Thyroid gland (tissue), 4 donors: ENCODE results near the gene PHKA1. TPM values are rescaled to one million over a fixed set of nuclear protein-coding genes. Genes with fewer than 3 reads are reported as not detected.
A peak's percentile ranks its signal among the peaks of the same experiment; 100 is the strongest.

Experiments
- DNase-seq, 2 donors: peaks; one replicate each; pipeline ENCODE4 v3.0.0-alpha.2; 2019
- H3K27ac ChIP-seq, 3 donors: fragments of 200-600 bp; sonication (generic); 1 replicate in 2 of 3; 2 replicates in 1 of 3; pipeline ENCODE4 v1.5.1; 2016 to 2019; ENCODE audit warnings: mild to moderate bottlenecking in 1 of 3, moderate library complexity in 1 of 3
- H3K27me3 ChIP-seq: fragments of 200-600 bp; sonication (generic); one replicate; pipeline ENCODE4 v1.5.1; 2019
- H3K36me3 ChIP-seq, 2 donors: fragments of 200-600 bp; sonication (generic); one replicate each; pipeline ENCODE4 v1.5.1; 2016 to 2019
- H3K4me1 ChIP-seq, 2 donors: fragments of 200-600 bp; sonication (generic); one replicate each; pipeline ENCODE4 v1.5.1; 2017 to 2019
- H3K4me3 ChIP-seq, 3 donors: fragments of 200-600 bp; sonication (generic); replicated peaks in 1 of 3; 1 replicate in 2 of 3; 2 replicates in 1 of 3; pipeline ENCODE4 v1.5.1; 2016; ENCODE audit warnings: mild to moderate bottlenecking in 1 of 3
- H3K9me3 ChIP-seq: fragments of 200-600 bp; sonication (generic); one replicate; pipeline ENCODE4 v1.5.1; 2017
- CTCF ChIP-seq, 6 experiments: fragments of 200-600 bp in 3 of 6; fragments of 450-650 bp in 3 of 6; sonication (generic) in 3 of 6; IDR thresholded peaks; one replicate each; pipeline ENCODE4 v1.5.1; 2016 to 2019; ENCODE audit warnings: antibody characterized with exemption in 6 of 6, mild to moderate bottlenecking in 2 of 6, inconsistent platforms in 1 of 6, moderate library complexity in 1 of 6
- POLR2A ChIP-seq, 2 donors: fragments of 450-650 bp; IDR thresholded peaks; one replicate each; pipeline ENCODE4 v1.6.1; 2017; ENCODE audit warnings: antibody characterized with exemption in 2 of 2, mild to moderate bottlenecking in 2 of 2, moderate library complexity in 1 of 2
- WGBS, 2 donors: methylation state at CpG; one replicate each; pipeline ENCODE4 v1.1.5; 2017; 5-methylcytosine and 5-hydroxymethylcytosine counted together
- intact Hi-C: fragments of 100-400 bp; cut with DNase I; formaldehyde crosslinking; loops from one replicate; pipeline ENCODE4 v1.15.1; 2023
- total RNA-seq, 4 donors: library from RNA; depleted of rRNA; stranded (reverse); fragments of >200 nt; gene quantifications; one replicate each; pipeline ENCODE4 v1.2.3, GENCODE V29; 2016

Gene PHKA1
- total RNA-seq, 4 donors from 2014 or later, result 12.4 to 16.1 (median 14.4) TPM

DNA sequence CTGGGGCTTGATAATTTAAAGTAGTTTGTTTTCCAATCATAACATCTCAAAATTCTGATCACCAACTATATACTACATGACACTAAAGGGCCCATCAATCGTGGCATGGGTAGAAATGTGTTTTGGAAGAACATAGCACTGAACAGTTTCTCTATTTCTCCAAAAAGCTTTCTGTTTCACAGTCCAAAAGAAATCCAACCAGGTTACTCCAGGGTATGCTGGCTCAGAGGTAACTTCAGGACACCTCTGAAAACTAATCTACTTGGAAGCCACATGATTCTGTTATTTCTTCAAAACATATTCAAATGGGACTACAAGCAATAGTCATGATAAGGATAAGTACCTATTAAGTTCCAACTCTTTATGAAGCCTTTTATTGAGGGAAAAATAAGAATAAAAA lies 8.3 kb downstream of the PHKA1 start:
- intact Hi-C loops, result no loop called here
- Histone ChIP-seq H3K36me3 (no peaks in the 10 kb centered on the region), H3K27ac (peak overlapping the region; percentile 14 to 69 (median 43)), H3K4me3 (no peak overlapping the region), H3K9me3 (no peaks in the 10 kb centered on the region), H3K4me1 (no peaks in the 10 kb centered on the region), H3K27me3 (no peaks in the 10 kb centered on the region)
- DNase-seq, result no peak
- WGBS, 2 donors, result 42 to 43% methylated on average over 1 of the region's 1 CpG
- TF ChIP-seq CTCF (IDR thresholded peaks at IDR 0.05), result no peak
- no peak for TF ChIP-seq POLR2A (IDR thresholded peaks at IDR 0.05)

DNA sequence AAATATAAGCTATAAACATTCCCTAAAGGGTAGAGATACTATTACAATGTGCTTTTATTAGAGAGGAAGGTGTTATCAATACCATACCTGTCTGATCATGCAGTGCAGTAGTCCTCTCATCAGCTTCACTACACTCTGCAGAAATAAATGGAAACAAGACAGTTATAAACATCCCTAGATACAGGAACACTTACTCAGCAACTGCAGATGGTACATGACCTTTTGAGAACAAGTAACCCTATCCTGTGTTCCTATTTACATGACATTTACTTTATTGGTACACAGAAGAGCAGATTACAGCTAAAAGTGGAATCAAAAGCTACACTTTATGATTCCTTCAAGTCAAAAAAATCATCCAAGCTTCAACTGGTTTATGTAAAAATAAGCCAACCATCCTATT lies 9.0 kb downstream of the PHKA1 start:
- Histone ChIP-seq H3K9me3 (no peaks in the 10 kb centered on the region), H3K4me1 (no peaks in the 10 kb centered on the region), H3K36me3 (no peaks in the 10 kb centered on the region), H3K4me3 (no peak overlapping the region), H3K27ac (peak overlapping the region; percentile 14 to 69 (median 43)), H3K27me3 (no peaks in the 10 kb centered on the region)
- no peak for DNase-seq
- intact Hi-C loops, result no loop called here
- TF ChIP-seq CTCF (IDR thresholded peaks at IDR 0.05) (no peak), POLR2A (IDR thresholded peaks at IDR 0.05) (no peak)

DNA sequence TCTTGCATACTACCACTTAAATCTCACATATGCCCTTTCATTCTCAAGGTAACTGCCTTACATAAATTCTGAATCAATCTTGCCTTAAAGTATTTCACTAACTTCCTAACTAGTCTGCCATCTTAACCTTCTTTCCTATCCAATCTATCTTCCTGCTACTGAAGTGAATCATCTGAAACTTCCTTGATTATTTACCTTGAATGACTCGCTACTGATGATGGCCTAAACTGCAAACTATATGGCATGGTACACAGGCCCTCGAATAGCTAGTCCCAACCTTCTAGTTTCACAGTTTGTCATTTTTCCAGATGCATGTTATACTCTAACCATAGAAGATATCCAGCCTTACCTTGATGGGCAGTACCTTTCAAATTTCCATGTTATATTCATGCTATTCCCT lies 19.9 kb downstream of the PHKA1 start:
- no peaks in the 10 kb centered on the region for H3K4me1 ChIP-seq

DNA sequence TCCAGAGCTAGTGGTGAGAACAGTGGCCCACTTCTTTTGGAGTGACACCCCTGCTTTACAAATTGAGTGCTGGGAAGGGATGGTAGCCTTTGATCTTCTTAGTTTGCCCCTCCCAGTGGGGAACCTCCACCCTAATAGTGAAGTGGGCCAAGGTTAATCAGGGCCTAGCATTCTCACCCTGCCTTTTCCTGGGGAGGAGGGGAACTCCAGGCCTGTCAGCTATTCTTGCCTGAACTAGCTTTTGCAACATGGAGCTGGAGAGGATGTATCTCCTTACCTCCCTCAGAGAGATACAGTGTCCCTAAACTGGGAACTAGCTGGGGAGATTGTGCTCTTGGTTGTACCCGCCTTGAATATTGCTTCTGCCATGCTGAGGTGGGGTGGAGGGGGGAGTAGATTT lies 20.6 kb downstream of the PHKA1 start:
- no peaks in the 10 kb centered on the region for H3K27me3 ChIP-seq
- no peaks in the 10 kb centered on the region for H3K9me3 ChIP-seq
- WGBS, 2 donors, result 100% methylated on average over 1 of the region's 1 CpG; no CpG with 5 or more reads in 1 of the 2 donors
- no peak for DNase-seq
- intact Hi-C loops, result no loop called here
- no peak overlapping the region for H3K27ac ChIP-seq
- H3K4me3 ChIP-seq, result no peak overlapping the region
- no peaks in the 10 kb centered on the region for H3K4me1 ChIP-seq
- TF ChIP-seq POLR2A (IDR thresholded peaks at IDR 0.05), result no peak
- TF ChIP-seq CTCF (IDR thresholded peaks at IDR 0.05), result no peak
- no peaks in the 10 kb centered on the region for H3K36me3 ChIP-seq

More for the DNA sequence above, 19.9 kb downstream of the PHKA1 start:
- DNase-seq, result no peak
- H3K36me3 ChIP-seq, result no peaks in the 10 kb centered on the region
- H3K27ac ChIP-seq, result no peak overlapping the region
- 94 to 98% methylated on average over 2 of the region's 2 CpGs for WGBS, 2 donors
- H3K27me3 ChIP-seq, result no peaks in the 10 kb centered on the region
- no peaks in the 10 kb centered on the region for H3K9me3 ChIP-seq
- no peak for TF ChIP-seq CTCF (IDR thresholded peaks at IDR 0.05)
- intact Hi-C loops, result no loop called here
- no peak overlapping the region for H3K4me3 ChIP-seq

DNA sequence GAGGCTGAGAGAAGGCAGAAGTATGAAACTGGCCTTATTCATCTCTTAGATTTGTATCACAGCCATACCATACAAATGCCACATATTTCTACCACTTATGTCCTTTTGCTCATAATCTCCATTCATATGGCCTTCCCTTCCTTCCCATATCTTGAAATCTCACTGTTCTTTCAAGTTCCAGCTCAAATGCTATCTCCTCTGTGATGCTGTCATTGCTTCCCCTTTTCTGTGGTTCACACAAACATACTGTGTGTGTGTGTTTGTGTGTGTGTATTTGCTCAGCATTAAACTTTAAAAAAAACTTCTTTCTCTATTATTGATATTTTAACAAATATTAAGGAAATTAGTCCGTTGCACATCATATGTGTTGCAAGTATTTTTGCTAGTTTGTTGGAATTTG lies 26.7 kb downstream of the PHKA1 start:
- intact Hi-C loops, result no loop called here
- H3K4me3 ChIP-seq, result no peak overlapping the region
- H3K27ac ChIP-seq, result no peak overlapping the region
- H3K27me3 ChIP-seq, result no peaks in the 10 kb centered on the region
- H3K9me3 ChIP-seq, result no peaks in the 10 kb centered on the region
- no peak for TF ChIP-seq CTCF (IDR thresholded peaks at IDR 0.05)
- TF ChIP-seq POLR2A (IDR thresholded peaks at IDR 0.05), result no peak
- peaks cover 0 to 4% of the 10 kb centered on the region in 2 donors for H3K4me1 ChIP-seq
- DNase-seq, result no peak
- WGBS, 2 donors, result 92 to 96% methylated on average over 1 of the region's 1 CpG
- H3K36me3 ChIP-seq, result no peaks in the 10 kb centered on the region
